Neural cell (in vitro differentiated cells): ENCODE results near the gene ALDH5A1. TPM values are rescaled to one million over a fixed set of nuclear protein-coding genes. Genes with fewer than 3 reads are reported as not detected.

Experiments
- H2AFZ ChIP-seq: fragments of 200-600, 300-800 bp; sonication (generic), shearing (Covaris generic); 2 replicates; pipeline ENCODE4 v1.6.0; 2014; ENCODE audit warnings: low read depth, mild to moderate bottlenecking, antibody characterized with exemption, low read length, moderate library complexity
- H3F3A ChIP-seq: fragments of 200-600 bp; shearing (Covaris generic); 2 replicates; pipeline ENCODE4 v1.6.1; 2016; ENCODE audit warnings: mild to moderate bottlenecking, moderate library complexity, mixed read lengths, antibody characterized with exemption, low read length; ENCODE audit not compliant: insufficient read depth, poor library complexity, severe bottlenecking
- H3K27ac ChIP-seq: fragments of 200-600, 300-800 bp; sonication (generic), shearing (Covaris generic); 2 replicates; pipeline ENCODE4 v1.5.1; 2014; ENCODE audit warnings: mild to moderate bottlenecking, low read length, moderate library complexity
- H3K27me3 ChIP-seq: fragments of 300-800, 200-600 bp; sonication (generic), shearing (Covaris generic); 2 replicates; pipeline ENCODE4 v1.6.0; 2014; ENCODE audit warnings: mild to moderate bottlenecking, low read depth, low read length, moderate library complexity; ENCODE audit not compliant: insufficient read depth
- H3K36me3 ChIP-seq: fragments of 300-800, 200-600 bp; sonication (generic), shearing (Covaris generic); 2 replicates; pipeline ENCODE4 v1.5.1; 2014; ENCODE audit warnings: mild to moderate bottlenecking, antibody characterized with exemption, low read length, moderate library complexity; ENCODE audit not compliant: insufficient read depth
- H3K4me2 ChIP-seq: fragments of 300-800, 200-600 bp; sonication (generic), shearing (Covaris generic); 2 replicates; pipeline ENCODE4 v1.6.0; 2014; ENCODE audit warnings: mild to moderate bottlenecking, low read length
- H3K4me3 ChIP-seq: fragments of 300-800, 200-600 bp; sonication (generic), shearing (Covaris generic); 2 replicates; pipeline ENCODE4 v1.5.1; 2014; ENCODE audit warnings: mild to moderate bottlenecking, low read length, moderate library complexity
- H3K79me2 ChIP-seq: fragments of 200-600 bp; shearing (Covaris generic); replicated peaks from 2 replicates; pipeline ENCODE4 v1.6.0; 2014; ENCODE audit warnings: mild to moderate bottlenecking, low read length, moderate library complexity; ENCODE audit not compliant: insufficient read depth
- H3K9ac ChIP-seq: fragments of 300-800, 200-600 bp; sonication (generic), shearing (Covaris generic); 2 replicates; pipeline ENCODE4 v1.6.1; 2016; ENCODE audit warnings: mild to moderate bottlenecking, low read length, mixed read lengths
- H3K9me2 ChIP-seq: fragments of 200-600 bp; shearing (Covaris generic); 2 replicates; pipeline ENCODE4 v1.6.1; 2016; ENCODE audit warnings: mild to moderate bottlenecking, low read length, mixed read lengths; ENCODE audit not compliant: insufficient read depth
- H3K9me3 ChIP-seq: fragments of 200-600, 300-800 bp; sonication (generic), shearing (Covaris generic); 2 replicates; pipeline ENCODE4 v1.6.1; 2016; ENCODE audit warnings: mild to moderate bottlenecking, mixed run types, low read length, moderate library complexity, mixed read lengths
- H4K20me1 ChIP-seq: fragments of 200-600 bp; shearing (Covaris generic); 2 replicates; pipeline ENCODE4 v1.6.1; 2016; ENCODE audit warnings: mild to moderate bottlenecking, mixed run types; ENCODE audit not compliant: insufficient read depth
- CTCF ChIP-seq: fragments of 450-650 bp; IDR thresholded peaks from 2 replicates; pipeline ENCODE4 v1.5.1; 2014; ENCODE audit warnings: antibody characterized with exemption, mild to moderate bottlenecking, moderate library complexity; ENCODE audit not compliant: poor library complexity, severe bottlenecking
- EP300 ChIP-seq: fragments of 450-650 bp; conservative IDR thresholded peaks from 2 replicates; pipeline ENCODE4 v1.6.1; 2014; ENCODE audit warnings: antibody characterized with exemption, mild to moderate bottlenecking, moderate library complexity; ENCODE audit not compliant: poor library complexity, severe bottlenecking
- EZH2 ChIP-seq: fragments of 200-600, 300-800 bp; shearing (Covaris generic), sonication (generic); IDR thresholded peaks from 2 replicates; pipeline ENCODE4 v1.6.1; 2014; ENCODE audit warnings: antibody characterized with exemption, low read length, borderline replicate concordance, mild to moderate bottlenecking; ENCODE audit not compliant: insufficient read depth, poor library complexity, severe bottlenecking
- MXI1 ChIP-seq: fragments of 450-650 bp; conservative IDR thresholded peaks from 2 replicates; pipeline ENCODE4 v1.6.1; 2014; ENCODE audit warnings: antibody characterized with exemption, mild to moderate bottlenecking; ENCODE audit not compliant: poor library complexity, severe bottlenecking
- POLR2AphosphoS5 ChIP-seq: IDR thresholded peaks from 2 replicates; pipeline ENCODE4 v1.6.1; 2012
- RAD21 ChIP-seq: fragments of 450-650 bp; conservative IDR thresholded peaks from 2 replicates; pipeline ENCODE4 v1.6.1; 2014; ENCODE audit warnings: antibody characterized with exemption, mild to moderate bottlenecking, moderate library complexity
- REST ChIP-seq: IDR thresholded peaks from 2 replicates; pipeline ENCODE4 v1.6.1; 2012; ENCODE audit warnings: borderline replicate concordance
- SMC3 ChIP-seq: fragments of 450-650 bp; conservative IDR thresholded peaks from 2 replicates; pipeline ENCODE4 v1.6.1; 2014; ENCODE audit warnings: antibody characterized with exemption, mild to moderate bottlenecking, moderate library complexity; ENCODE audit not compliant: poor library complexity
- TAF1 ChIP-seq: IDR thresholded peaks from 2 replicates; pipeline ENCODE4 v1.6.1; 2012; ENCODE audit warnings: low read depth
- polyA plus RNA-seq: library from polyadenylated mRNA; depleted of rRNA; stranded (reverse); fragments of >200 nt; gene quantifications from 2 replicates; pipeline ENCODE4 v1.2.3, GENCODE V29; 2014

The ALDH5A1 gene
- polyA plus RNA-seq, 1 donor from 2014 or later = 36.3 TPM

DNA sequence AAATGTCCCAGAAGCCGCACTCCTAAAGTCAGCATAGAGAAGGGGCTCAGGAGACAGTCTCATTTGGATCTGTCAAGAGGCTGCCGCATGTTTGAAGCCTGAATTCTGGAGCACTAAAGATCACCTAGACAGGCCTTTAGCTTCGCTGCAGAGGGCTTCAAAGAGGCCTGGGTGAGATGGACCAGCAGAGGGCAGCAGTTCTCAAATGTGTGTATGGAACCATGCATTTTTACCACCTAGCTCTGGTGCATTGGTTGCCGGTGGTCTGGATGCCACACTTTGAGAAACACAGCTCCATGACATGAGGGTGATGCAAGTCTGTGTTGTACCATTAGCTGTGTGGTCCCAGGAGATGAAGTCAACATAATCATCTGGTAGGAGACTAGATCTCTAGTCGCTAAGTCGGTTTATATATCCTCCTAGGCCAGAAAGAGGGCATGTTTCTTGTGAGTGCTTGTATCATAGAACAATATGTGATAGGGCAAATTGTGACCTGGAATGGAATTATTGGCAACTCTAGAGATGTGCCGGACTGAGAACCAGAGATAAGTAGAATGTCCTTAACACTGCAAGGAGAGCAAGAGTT lies 86.4 kb downstream of the ALDH5A1 start:
- no peaks in the 10 kb centered on the region for H3K27me3 ChIP-seq
- no peak overlapping the region for H3K9ac ChIP-seq
- no peak overlapping the region for H3K4me3 ChIP-seq
- no peak overlapping the region for H3K4me2 ChIP-seq
- no peaks in the 10 kb centered on the region for H3K36me3 ChIP-seq
- TF ChIP-seq POLR2AphosphoS5 (no peak), CTCF (peak; percentile 74), REST (no peak), EP300 (no peak), SMC3 (peak; percentile 83), RAD21 (peak; percentile 73), EZH2 (no peak)
- no peaks in the 10 kb centered on the region for H3K9me2 ChIP-seq
- H3F3A ChIP-seq = peaks cover 4% of the 10 kb centered on the region
- no peaks in the 10 kb centered on the region for H4K20me1 ChIP-seq
- H3K79me2 ChIP-seq = no peaks in the 10 kb centered on the region
- no peak overlapping the region for H3K27ac ChIP-seq
- H2AFZ ChIP-seq = no peak overlapping the region
- H3K9me3 ChIP-seq = no peaks in the 10 kb centered on the region

- H3K4me2 ChIP-seq = peak overlapping the region; percentile 48
- no peak for TF ChIP-seq REST
- no peak for TF ChIP-seq MXI1
- TF ChIP-seq EP300 = peak; percentile 58
- peak; percentile 78 for TF ChIP-seq SMC3
- TF ChIP-seq POLR2AphosphoS5 = peak; percentile 70
- no peak for TF ChIP-seq EZH2
- TF ChIP-seq TAF1 = no peak
- TF ChIP-seq CTCF = peak; percentile 79
- TF ChIP-seq RAD21 = peak; percentile 64
- H3K79me2 ChIP-seq = no peaks in the 10 kb centered on the region
- peak overlapping the region; percentile 60 for H3K27ac ChIP-seq
- H3K9me3 ChIP-seq = no peaks in the 10 kb centered on the region
- H3K36me3 ChIP-seq = no peaks in the 10 kb centered on the region
- peaks cover 4% of the 10 kb centered on the region for H3F3A ChIP-seq
- H3K9ac ChIP-seq = peak overlapping the region; percentile 15
- no peaks in the 10 kb centered on the region for H3K27me3 ChIP-seq
- no peaks in the 10 kb centered on the region for H4K20me1 ChIP-seq
- H3K4me3 ChIP-seq = peak overlapping the region; percentile 44
- no peaks in the 10 kb centered on the region for H3K9me2 ChIP-seq
- no peak overlapping the region for H2AFZ ChIP-seq
These were observed 89.0 kb downstream of the ALDH5A1 start for GRCh38 chr6:24583463-24584381.
